ENCODE data around the gene SLC36A4.
"Not testable (repeated sequence)": the region's sequence is repeated elsewhere in the genome, so short reads cannot be mapped to it uniquely, and the experiment has no call there.

Gene SLC36A4

DNA sequence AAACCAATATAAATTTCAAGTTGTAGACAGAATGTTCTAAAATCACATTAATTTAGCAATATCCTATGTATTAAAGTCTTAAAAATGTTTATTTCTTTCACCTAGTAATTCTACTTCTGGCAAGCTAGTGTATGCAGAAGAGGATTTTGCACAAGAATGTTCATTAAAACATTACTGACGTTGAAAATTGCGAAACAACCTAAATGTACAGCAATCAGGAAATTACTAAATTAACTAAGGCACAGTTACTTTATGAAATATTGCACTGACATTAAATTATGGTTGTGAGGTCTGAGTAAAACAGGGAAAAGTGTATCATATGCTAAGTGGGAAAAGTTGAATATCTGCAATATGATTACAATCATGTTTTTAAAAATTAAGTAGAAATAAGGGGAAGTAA is 4.1 kb downstream of the SLC36A4 start:
- DNase-seq = no peak

DNA sequence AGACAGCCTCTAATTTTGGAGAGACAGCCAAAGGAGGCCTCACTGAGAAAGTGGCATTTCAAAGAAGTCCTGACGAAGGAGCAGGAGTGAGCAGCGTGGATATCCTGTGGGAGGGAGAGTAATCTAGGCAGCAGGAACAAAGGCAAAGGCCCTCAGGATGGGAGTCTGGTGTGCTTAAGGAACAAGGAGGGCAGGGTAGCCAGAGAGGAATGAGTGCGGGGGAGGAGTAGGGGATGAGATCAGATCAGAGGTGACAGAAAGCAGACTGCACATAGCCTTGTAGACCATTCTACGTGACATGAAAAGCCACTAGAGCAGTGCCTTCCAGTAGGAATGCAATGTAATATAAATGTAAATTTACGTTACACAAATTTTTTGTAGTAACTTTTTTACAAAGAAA is 5.6 kb downstream of the SLC36A4 start:
- no peak for DNase-seq

DNA sequence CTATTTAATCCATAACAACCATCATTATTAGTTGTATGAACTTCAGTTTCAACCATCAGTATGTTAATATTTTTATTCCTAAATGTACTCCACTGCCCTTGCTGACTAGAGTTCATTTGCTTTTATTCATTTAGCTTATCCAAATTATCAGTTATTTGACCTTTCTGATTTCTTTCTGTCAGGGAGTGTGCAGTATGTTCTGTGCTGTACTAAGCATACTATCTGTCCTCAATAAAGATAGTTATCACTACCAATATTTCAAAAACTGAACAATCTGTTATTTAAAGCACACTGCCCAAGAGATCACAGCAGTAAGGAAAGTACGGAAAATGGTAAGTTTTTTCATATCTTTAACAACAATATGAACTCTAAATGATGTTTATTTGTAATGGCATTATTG is 8.3 kb downstream of the SLC36A4 start:
- no peak for DNase-seq

DNA sequence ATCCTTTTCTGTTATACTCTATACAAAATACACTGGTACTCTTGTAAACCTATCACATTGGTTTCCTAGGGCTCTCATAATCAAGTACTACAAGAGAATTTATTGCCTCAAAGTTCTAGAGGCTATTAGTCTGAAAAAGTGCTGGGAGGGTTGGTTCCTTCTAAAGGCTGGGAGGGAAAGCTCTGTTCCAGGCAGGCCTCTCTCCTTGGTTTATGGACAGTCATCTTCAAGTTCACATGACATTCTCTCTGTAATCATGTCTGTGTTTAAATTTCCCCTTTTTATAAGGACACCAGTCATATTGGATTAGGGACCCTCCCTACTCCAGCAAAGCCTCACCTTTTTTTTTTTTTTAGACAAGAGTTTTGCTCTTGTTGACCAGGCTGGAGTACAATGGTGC is 9.1 kb downstream of the SLC36A4 start:
- no peak for DNase-seq

DNA sequence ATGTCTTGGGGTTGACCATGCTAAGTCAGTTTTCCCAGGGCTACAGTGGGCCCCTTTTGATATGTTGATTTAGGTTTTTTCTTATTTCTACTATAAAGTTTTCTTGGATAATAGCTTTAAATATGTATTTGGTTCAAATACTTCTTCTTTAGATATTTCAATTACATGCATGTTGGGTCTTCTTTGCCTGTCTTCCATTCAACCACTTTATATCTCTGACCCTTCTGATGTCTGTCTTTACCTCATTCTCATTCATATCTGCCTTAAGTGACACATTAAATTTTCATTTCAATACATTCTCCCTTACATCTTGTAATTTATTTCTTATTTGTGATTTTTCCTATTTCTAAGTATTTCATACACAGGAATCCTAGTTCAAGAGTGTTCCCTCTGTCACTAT is 10.5 kb downstream of the SLC36A4 start:
- DNase-seq = no peak

DNA sequence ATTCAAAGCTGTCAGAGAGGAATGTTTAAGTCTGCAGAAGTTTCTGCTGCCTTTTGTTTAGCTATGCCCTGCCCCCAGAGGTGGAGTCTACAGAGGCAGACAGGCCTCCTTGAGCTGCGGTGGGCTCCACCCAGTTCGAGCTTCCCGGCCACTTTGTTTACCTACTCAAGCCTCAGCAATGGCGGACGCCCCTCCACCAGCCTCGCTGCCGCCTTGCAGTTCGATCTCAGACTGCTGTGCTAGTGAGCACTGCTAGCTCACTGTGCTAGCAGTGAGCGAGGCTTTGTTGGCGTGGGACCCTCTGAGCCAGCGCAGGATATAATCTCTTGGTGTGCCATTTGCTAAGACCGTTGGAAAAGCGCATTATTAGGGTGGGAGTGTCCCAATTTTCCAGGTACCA is 19.9 kb downstream of the SLC36A4 start:
- not testable (repeated sequence) for DNase-seq

DNA sequence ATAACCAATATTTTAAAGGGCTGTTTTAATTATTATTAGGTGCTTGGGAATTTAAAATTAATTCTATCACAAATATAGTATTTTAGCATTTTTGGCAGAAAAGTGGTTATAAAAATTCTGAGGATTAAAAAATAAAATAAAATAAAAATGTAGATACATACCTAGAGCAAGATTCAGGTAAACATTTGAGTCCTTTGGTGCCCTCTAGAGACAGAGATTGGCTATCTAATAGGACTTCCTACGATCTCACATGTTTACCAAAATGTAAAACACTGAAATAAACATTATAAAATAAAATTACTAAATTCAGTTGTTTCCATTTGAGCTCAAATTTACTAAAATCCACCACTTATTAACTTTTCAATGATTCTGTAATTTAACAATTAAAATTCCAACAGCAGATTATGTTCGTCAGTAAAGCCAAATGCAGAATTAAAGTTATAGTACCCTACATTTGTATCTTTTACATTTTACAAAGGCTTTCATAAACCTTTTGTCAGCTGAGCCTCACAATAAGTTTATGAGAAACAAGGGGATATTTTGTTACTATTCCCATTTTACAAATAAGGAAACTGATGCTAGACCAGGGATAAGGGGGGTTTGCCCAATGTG is 27.7 kb downstream of the SLC36A4 start:
- no peak for DNase-seq

DNA sequence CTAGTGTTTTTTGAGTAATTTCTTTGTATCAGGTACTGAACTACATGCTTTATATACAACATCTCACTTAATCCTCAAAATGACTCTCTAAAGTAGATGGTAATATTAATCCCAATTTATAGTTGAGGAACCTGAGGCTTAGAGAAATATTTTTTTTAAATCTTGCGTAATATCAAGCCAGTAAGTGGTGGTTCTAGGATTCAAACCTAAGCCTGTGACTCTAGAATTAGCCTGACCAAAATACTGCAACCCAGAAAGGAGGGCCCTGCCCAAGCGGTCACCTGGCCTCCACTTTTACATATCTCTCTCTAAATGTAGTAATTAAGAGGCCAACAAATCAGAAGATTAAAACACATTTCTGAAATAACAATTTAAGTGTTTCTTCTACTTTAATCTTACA is 28.6 kb downstream of the SLC36A4 start:
- DNase-seq = no peak

DNA sequence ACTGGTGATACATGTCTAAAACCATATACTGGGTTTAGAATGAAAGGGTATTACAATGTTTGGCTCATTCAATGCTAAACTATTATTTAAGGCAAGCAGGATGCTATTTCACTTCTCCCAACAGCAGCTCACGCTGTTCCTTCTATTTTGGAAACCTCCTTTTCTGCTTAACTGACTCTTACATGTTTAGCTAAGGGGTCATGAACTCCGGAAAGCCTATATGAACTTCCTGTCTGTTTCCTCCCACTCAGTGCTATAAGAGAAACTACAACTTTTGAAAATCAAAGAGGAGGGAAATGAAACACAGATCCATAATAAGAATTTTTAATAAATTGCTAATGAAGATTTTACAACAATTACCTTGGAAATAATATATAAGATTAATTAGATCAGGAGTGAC is 30.9 kb downstream of the SLC36A4 start:
- no peak for DNase-seq

DNA sequence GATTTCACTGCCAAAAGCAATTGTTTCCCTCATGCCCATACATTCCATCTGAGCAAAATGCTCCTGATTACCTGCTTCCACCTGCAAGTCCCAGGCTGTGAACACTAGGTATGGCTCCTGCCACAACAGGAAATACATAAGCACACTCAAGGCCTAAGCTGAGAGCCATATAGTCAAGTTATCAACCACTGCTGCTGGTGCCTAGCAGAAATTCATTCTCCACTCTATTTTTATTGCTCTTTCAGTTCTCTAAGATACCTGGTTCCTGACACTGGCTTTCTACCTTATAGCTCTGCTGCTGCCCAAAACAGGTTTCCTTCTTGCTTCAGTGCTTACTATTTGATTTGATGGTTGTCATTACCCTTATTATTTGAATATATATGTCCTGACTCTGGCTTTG is 31.6 kb downstream of the SLC36A4 start:
- DNase-seq = no peak

DNA sequence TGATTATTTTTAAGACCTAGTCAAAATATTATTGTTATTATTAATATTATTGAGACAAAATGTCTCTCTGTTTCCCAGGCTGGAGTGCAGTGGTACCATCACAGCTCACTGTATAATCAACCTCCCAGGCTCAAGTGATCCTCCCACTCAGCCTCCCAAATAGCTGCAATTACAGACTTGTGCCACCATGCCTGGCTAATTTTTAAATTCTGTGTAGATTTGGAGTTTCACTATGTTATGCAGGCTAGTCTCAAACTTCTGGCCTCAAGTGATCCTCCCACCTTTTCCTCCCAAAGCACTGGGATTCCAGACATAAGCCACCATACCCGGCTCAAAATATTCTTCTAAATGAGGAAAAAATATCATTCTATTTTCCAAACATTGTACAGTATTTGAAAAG is 37.0 kb downstream of the SLC36A4 start:
- DNase-seq = no peak

DNA sequence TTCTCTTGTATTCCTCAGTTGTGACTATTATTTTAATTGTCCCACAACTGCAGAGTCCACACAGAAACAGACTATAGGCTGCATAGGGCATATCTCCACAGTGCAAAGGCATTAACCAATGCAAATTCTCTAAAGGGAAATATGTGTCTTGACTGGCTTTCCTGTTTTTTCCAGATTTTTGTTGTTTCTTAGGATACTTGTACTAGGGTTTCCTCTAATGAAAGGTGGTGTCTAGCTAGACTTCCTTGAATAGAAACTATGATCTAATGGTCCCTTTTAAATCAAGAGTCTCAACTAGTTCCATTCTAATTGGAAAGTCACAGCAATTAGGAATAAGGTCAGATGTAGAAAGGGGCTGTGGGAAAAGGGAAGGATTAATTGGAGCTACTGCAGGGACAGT is 37.6 kb downstream of the SLC36A4 start:
- no peak for DNase-seq

DNA sequence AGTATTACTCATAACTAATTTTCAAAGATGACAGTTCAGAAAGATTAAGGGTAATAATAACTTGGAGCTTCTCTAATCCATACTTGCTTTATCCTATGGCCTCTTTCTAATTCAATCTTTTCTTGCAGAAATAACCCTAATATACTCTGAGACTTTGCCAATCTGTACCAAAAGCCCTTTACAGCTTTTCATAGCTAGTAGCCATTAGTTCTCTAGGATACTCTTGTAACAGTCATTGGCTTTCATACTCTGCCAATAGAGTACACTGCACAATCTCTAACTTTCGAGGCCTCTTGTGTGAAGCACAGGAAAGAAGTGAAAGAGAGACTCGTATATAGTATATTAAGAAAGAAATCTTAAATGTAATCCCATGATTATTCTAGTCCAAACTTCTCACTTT is 38.1 kb downstream of the SLC36A4 start:
- DNase-seq = no peak

DNA sequence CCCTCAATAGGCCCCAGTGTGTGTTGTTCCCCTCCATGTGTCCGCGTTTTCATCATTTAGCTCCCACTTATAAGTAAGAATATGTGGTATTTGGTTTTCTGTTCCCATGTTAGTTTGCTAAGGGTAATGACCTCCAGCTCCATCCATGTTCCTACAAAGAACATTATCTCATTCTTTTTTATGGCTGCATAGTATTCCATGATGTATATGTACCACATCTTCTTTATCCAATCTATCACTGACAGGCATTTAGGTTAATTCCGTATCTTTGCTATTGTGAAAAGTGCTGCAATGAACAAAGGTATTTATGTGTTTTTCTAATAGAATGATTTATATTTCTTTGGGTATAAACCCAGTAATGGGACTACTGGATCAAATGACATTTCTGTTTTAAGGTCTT is 42.1 kb downstream of the SLC36A4 start:
- no peak for DNase-seq

DNA sequence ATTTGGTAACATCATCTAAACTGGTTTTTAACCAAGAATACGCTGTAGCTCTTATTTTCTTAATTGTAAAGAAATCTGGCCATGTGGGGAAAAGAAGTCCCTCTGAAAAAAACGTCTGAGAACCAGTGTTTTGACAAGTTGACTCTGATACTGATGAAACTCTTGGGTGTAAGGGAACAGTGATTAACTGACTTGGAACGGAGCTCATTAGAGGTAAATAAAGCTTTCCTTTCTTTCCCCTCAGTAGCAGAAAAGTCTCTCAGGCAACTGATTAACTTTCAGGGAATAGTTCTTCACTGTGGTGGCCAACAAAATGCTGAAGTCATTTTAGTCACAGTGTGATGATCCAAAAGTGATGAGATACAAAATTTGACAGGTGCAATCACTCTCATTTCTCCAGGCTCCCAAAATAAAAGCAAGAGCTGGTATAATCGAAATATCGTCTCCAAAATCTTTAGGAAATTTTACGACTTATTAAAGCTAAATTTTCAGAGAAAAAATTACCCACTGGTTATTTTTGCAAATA is 52.3 kb downstream of the SLC36A4 start:
- DNase-seq = no peak

DNA sequence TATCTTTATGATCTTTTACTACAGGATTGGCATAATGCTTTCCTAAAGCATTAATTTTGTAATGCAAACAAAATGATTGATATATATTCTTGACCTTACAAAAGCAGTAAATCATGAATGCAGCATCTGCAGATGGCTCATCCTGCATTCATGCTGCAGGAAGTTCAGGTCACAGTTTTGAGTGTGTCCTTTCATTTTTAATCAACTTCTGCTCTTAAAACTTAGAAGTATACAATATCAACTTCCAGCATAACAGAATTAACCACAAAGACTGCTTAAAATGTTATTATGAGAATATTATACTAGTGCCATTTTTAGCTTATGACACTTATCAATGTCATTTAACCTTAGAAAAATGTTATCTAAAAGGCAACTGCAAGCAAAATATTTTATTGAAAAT is 54.0 kb downstream of the SLC36A4 start:
- no peak for DNase-seq

DNA sequence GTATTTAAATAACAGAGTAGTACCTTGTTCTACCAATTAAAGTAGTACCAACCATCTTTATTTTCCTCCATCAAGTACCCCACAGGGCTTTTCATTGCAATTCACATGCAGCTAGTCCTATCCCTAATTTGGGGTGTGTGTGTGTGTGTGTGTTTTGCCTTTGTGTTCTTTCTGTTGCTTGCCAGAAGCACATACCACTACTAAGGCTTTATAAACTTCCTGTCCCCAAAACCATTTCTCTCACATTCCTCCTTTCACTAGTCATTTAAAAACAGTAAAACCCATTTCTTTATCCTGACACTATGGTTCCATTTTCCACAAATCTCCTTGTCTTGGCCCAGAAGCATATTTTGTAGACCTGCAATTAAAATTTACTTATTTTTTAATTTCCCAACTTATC is 54.6 kb downstream of the SLC36A4 start:
- no peak for DNase-seq

DNA sequence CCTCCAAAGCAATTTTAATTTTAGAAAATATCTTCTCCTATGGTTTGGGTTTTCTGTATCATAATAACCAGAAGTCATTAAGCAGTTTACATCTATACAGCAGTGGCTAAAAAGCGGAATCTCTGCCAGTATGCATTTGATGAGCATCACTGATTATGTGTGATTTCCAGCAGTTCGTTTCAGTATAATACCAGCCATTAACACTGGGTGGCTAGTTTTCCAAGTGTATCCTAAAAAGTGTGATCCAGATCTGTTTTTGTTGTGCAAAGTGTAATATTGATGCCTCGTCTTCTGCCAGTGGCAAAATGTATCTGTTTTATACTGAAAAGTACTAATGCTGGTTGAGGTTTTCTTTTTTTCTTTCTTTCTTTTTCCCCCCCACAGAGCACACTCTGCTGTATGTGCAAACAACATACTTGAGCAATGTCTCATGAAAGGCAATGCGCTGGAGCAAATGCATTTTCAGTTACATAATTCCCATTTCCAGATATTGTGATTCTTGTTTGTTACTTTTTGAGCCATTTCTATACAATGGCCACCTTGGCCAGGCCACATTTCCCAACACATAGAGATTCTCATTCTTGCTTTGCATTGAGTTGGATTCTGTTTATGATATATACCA is 64.2 kb downstream of the SLC36A4 start:
- DNase-seq = no peak

DNA sequence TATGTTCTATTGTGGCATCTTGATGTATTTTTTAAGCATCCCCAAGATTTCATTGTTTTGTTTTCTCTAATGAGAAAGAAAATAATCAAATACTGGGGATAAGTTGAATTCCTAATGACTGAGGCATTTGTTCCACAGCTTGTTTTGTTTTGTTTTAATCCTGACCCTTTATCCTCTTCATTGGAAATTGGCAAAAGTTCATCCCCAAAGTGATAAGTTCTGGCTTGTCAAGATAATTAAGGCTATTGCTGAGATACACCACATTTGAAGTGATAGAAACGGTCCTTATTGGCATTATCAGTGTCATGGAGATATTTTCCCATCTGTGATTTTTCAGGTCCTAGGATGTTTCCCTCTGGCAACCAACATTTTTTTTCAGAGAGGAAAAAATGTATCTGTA is 65.0 kb downstream of the SLC36A4 start:
- no peak for DNase-seq

DNA sequence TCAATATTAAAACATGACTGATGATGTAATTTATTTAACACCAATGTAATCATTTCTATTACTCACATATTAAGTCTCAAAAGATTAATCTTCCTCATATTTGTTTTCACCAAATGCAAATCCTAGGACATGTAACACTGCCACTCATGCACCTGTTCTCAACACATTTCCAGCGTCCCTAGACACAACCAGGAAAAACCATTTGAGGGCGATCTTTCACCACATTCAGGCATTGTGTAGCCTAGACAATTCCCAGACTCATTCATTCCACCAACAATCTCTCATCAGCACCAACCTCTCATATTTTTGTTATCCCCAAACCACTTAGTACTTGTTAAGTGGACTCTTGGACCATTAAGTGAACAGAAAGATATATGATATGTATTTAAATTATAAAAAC is 66.1 kb downstream of the SLC36A4 start:
- DNase-seq = no peak

DNA sequence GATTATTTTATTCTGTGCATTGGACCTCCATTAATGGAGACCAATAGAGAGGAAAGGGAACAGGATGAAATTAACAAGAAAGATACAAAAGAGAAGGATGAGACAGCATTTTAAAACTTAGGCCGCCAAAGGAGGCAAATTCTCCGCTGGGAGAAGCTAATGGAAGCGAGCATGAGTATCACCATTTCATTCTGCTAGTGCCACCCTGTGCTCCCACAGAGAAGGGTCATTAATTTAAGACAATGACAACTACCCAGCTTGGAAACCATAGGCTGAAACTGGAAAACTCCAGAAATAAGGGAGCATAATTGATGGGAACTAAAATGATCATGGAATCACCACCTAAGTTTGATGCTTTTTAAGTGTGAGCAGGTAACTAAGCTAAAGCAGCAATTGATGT is 69.2 kb downstream of the SLC36A4 start:
- DNase-seq = no peak

DNA sequence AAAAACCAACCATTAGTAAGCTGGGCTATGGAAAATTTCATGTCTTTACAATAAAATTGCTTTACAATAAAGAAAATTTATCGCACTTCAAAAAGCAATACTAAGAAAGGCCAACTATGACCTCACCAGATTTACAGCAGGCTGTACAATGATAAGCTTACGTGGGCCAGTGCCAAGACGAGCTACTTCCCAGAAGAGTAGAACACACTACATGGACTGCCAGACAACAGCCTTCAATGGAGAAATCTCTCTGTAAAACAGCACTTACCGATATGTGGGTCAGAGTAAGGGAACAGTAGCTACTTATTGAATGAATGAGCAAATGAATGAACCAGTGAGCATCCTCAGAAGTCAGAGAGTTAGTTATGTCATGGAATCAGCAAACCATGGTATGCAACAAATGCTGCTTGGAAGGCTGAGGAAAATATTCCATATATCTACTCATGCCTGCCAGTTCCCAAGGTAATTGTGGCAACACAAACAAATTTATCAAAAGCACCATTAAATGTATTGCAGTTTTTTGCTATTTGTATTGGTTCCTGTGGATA is 74.4 kb downstream of the SLC36A4 start:
- no peak for DNase-seq

DNA sequence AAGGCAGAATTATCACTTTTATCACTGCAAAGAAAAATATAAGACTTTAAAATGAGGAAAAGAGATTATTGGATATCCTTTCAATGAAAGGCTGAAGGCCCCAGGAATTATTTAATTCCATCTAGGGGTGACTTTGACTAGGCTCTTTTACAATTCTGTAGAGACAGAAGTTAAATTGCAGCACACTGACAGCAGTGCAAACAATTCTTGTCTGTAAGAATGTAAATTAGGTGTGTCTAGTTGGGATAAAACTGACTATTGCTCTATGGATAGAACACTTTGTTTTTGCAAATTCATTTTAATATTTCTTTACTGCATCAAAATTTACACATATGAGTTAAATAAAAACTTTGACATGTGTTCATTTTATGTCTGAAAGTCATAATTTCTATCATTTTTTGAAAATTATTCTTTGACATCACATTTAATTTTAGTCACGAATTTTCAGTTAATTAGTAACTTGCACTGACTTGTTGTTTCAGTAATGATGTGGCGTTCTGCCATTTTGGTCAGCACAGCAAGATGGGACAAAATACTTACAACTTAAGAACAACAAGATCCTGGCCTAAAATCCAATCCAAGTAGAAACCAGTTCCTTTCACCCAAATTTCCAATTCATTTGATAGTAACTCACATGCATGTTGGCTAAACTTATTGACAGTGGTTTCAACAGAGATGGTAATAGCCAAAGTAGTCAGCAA is 75.1 kb downstream of the SLC36A4 start:
- no peak for DNase-seq

DNA sequence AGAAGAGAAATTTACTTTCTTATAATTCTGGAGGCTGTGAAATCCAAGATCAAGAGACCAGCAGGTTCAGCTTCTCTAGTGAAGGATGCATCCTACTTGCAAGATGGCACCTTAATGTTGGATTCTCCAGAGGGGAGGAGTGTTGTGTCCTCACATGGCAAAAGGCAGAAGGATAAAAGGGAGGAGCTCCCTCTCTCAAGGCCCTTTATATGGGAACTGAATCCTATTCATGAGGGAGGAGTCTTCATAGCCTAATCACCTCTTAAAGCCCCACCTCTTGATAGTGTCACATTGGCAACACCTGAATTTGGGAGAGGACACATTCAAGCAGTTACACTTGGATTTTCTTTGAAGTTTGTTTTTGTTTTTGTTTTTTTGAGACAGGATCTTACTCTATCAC is 79.5 kb downstream of the SLC36A4 start:
- no peak for DNase-seq

All from activated gamma-delta T cell (primary cell).